D721Med (cell line): ENCODE results near the gene NAALADL2.

ENCODE experiments used
- DNase-seq: peaks from one replicate; pipeline ENCODE4 v3.0.0; 2011; ENCODE audit warnings: low spot score; ENCODE audit not compliant: insufficient read length
- FAIRE-seq: peaks from 2 replicates; lab custom pipeline; 2011; peaks lifted over from hg19 to GRCh38; lab: Jason Lieb, UNC
- CTCF ChIP-seq: IDR thresholded peaks from 2 replicates; pipeline ENCODE4 v1.5.1; 2012; ENCODE audit warnings: mild to moderate bottlenecking, control low read depth; ENCODE audit not compliant: insufficient read depth; ENCODE audit errors: missing control alignments

NAALADL2 gene

GRCh38 chr3:175207361-175207760 lies 348.2 kb downstream of the NAALADL2 start:
- TF ChIP-seq CTCF: no peak
- no peak for FAIRE-seq
- no peak for DNase-seq

GRCh38 chr3:175208326-175208725 lies 349.2 kb downstream of the NAALADL2 start:
- no peak for TF ChIP-seq CTCF
- no peak for FAIRE-seq
- no peak for DNase-seq

- DNase-seq (no peak), FAIRE-seq (no peak)
- TF ChIP-seq CTCF: no peak
These were observed 352.3 kb downstream of the NAALADL2 start for GRCh38 chr3:175211466-175211865.

GRCh38 chr3:175212896-175213295 lies 353.8 kb downstream of the NAALADL2 start:
- TF ChIP-seq CTCF: no peak
- DNase-seq (no peak), FAIRE-seq (no peak)

- no peak for TF ChIP-seq CTCF
- FAIRE-seq: no peak
- DNase-seq: no peak
These were observed 355.1 kb downstream of the NAALADL2 start for GRCh38 chr3:175214216-175214615.

GRCh38 chr3:175215833-175216232 lies 356.7 kb downstream of the NAALADL2 start:
- TF ChIP-seq CTCF: no peak
- DNase-seq (no peak), FAIRE-seq (no peak)

- FAIRE-seq (no peak), DNase-seq (no peak)
- no peak for TF ChIP-seq CTCF
These were observed 363.2 kb downstream of the NAALADL2 start for GRCh38 chr3:175222356-175222755.
